Measurements from ENCODE around the gene PLA2G4B.

PLA2G4B gene

GRCh38 chr15:41849204-41849603 lies 10.6 kb downstream of the PLA2G4B start:
- DNase-seq (ENCODE audit: low read depth in 2 of 2, low spot score in 1 of 2), result no peak

GRCh38 chr15:41849861-41850260 lies 11.2 kb downstream of the PLA2G4B start:
- DNase-seq (ENCODE audit: low read depth in 2 of 2, low spot score in 1 of 2), result no peak

- DNase-seq (ENCODE audit: low read depth in 2 of 2, low spot score in 1 of 2), result no peak
These were observed 12.0 kb downstream of the PLA2G4B start for GRCh38 chr15:41850482-41851166.

GRCh38 chr15:41851167-41851523 lies 12.5 kb downstream of the PLA2G4B start:
- no peak for DNase-seq (ENCODE audit: low read depth in 2 of 2, low spot score in 1 of 2)

GRCh38 chr15:41851755-41852370 lies 13.2 kb downstream of the PLA2G4B start:
- no peak for DNase-seq (ENCODE audit: low read depth in 2 of 2, low spot score in 1 of 2)

- DNase-seq (ENCODE audit: low read depth in 2 of 2, low spot score in 1 of 2), result no peak
These were observed 14.3 kb downstream of the PLA2G4B start for GRCh38 chr15:41852736-41853590.

GRCh38 chr15:41853831-41854230 lies 15.2 kb downstream of the PLA2G4B start:
- DNase-seq (ENCODE audit: low read depth in 2 of 2, low spot score in 1 of 2), result no peak

- DNase-seq (ENCODE audit: low read depth in 2 of 2, low spot score in 1 of 2), result no peak
These were observed 15.8 kb downstream of the PLA2G4B start for GRCh38 chr15:41854443-41854842.

- no peak for DNase-seq (ENCODE audit: low read depth in 2 of 2, low spot score in 1 of 2)
These were observed 16.8 kb downstream of the PLA2G4B start for GRCh38 chr15:41855261-41855961.

GRCh38 chr15:41856262-41856661 lies 17.6 kb downstream of the PLA2G4B start:
- DNase-seq (ENCODE audit: low read depth in 2 of 2, low spot score in 1 of 2), result no peak

- DNase-seq (ENCODE audit: low read depth in 2 of 2, low spot score in 1 of 2), result no peak
These were observed 18.1 kb downstream of the PLA2G4B start for GRCh38 chr15:41856716-41857115.

- DNase-seq (ENCODE audit: low read depth in 2 of 2, low spot score in 1 of 2), result no peak
These were observed 18.7 kb downstream of the PLA2G4B start for GRCh38 chr15:41857316-41857715.

- DNase-seq (ENCODE audit: low read depth in 2 of 2, low spot score in 1 of 2), result no peak
These were observed 20.1 kb downstream of the PLA2G4B start for GRCh38 chr15:41858756-41859155.

GRCh38 chr15:41860049-41860828 lies 21.6 kb downstream of the PLA2G4B start:
- no peak for DNase-seq (ENCODE audit: low read depth in 2 of 2, low spot score in 1 of 2)

- DNase-seq (ENCODE audit: low read depth in 2 of 2, low spot score in 1 of 2), result no peak
These were observed 23.2 kb downstream of the PLA2G4B start for GRCh38 chr15:41861736-41862356.

- DNase-seq (ENCODE audit: low read depth in 2 of 2, low spot score in 1 of 2), result no peak
These were observed 24.0 kb downstream of the PLA2G4B start for GRCh38 chr15:41862515-41863116.

- DNase-seq (ENCODE audit: low read depth in 2 of 2, low spot score in 1 of 2), result no peak
These were observed 26.9 kb downstream of the PLA2G4B start for GRCh38 chr15:41865490-41866055.

- no peak for DNase-seq (ENCODE audit: low read depth in 2 of 2, low spot score in 1 of 2)
These were observed 27.6 kb downstream of the PLA2G4B start for GRCh38 chr15:41866263-41866703.

GRCh38 chr15:41866872-41867579 lies 28.4 kb downstream of the PLA2G4B start:
- no peak for DNase-seq (ENCODE audit: low read depth in 2 of 2, low spot score in 1 of 2)
